ENCODE measurements around the gene CD48.

CD48 gene

GRCh38 chr1:160711602-160712311, at the start of gene CD48:
CD48 (minus strand) TSS chr1:160711822; CDS start chr1:160711763, 59 bp downstream.
- DNase-seq: no peak

- no peak for DNase-seq
These were observed 49.4 kb upstream of the CD48 start for GRCh38 chr1:160761046-160761445.

- no peak for DNase-seq
These were observed 48.1 kb upstream of the CD48 start for GRCh38 chr1:160759740-160760139.

GRCh38 chr1:160758521-160758920, 46.9 kb upstream of the CD48 start:
- DNase-seq: no peak

GRCh38 chr1:160756849-160757201, 45.2 kb upstream of the CD48 start:
- DNase-seq: no peak

GRCh38 chr1:160755911-160756848, 44.6 kb upstream of the CD48 start:
- no peak for DNase-seq

- no peak for DNase-seq
These were observed 43.8 kb upstream of the CD48 start for GRCh38 chr1:160755461-160755860.

- no peak for DNase-seq
These were observed 42.0 kb upstream of the CD48 start for GRCh38 chr1:160753594-160753993.

GRCh38 chr1:160752924-160753323, 41.3 kb upstream of the CD48 start:
- no peak for DNase-seq

GRCh38 chr1:160752406-160752805, 40.8 kb upstream of the CD48 start:
- no peak for DNase-seq

- no peak for DNase-seq
These were observed 39.0 kb upstream of the CD48 start for GRCh38 chr1:160750608-160751007.

- no peak for DNase-seq
These were observed 37.3 kb upstream of the CD48 start for GRCh38 chr1:160748878-160749269.

- DNase-seq: no peak
These were observed 36.7 kb upstream of the CD48 start for GRCh38 chr1:160748181-160748877.

- DNase-seq: no peak
These were observed 36.1 kb upstream of the CD48 start for GRCh38 chr1:160747717-160748116.

GRCh38 chr1:160746836-160747500, 35.3 kb upstream of the CD48 start:
- DNase-seq: no peak

- no peak for DNase-seq
These were observed 33.9 kb upstream of the CD48 start for GRCh38 chr1:160745551-160745950.

- no peak for DNase-seq
These were observed 33.4 kb upstream of the CD48 start for GRCh38 chr1:160744852-160745520.

- no peak for DNase-seq
These were observed 32.7 kb upstream of the CD48 start for GRCh38 chr1:160744199-160744851.

- no peak for DNase-seq
These were observed 31.6 kb upstream of the CD48 start for GRCh38 chr1:160743266-160743665.

- no peak for DNase-seq
These were observed 31.0 kb upstream of the CD48 start for GRCh38 chr1:160742428-160743127.

All from NCI-H1092 treated with DMSO at 0.1 percent for 48 hours (cell line).